COLO668 (cell line): ENCODE data around the gene SPOCK2.
"Not testable (repeated sequence)": the region's sequence is repeated elsewhere in the genome, so short reads cannot be mapped to it uniquely, and the experiment has no call there.

ENCODE experiments used
- DNase-seq: peaks from one replicate; lab custom pipeline; 2025; ENCODE audit not compliant: unreplicated experiment; lab: John Stamatoyannopoulos, UW

The SPOCK2 gene

GRCh38 chr10:72034761-72035160 is 53.6 kb downstream of the SPOCK2 start:
- no peak for DNase-seq

GRCh38 chr10:72034040-72034499 is 54.3 kb downstream of the SPOCK2 start:
- DNase-seq, result no peak

GRCh38 chr10:72032409-72033162 is 55.8 kb downstream of the SPOCK2 start:
- not testable (repeated sequence) for DNase-seq

- DNase-seq, result no peak
Observed at GRCh38 chr10:72031706-72032105, 56.6 kb downstream of the SPOCK2 start.

- no peak for DNase-seq
Observed at GRCh38 chr10:72030762-72031543, 57.4 kb downstream of the SPOCK2 start.

- no peak for DNase-seq
Observed at GRCh38 chr10:72029414-72029813, 58.9 kb downstream of the SPOCK2 start.

- no peak for DNase-seq
Observed at GRCh38 chr10:72027498-72027897, 60.9 kb downstream of the SPOCK2 start.

GRCh38 chr10:72026278-72027111 is 61.9 kb downstream of the SPOCK2 start:
- DNase-seq, result no peak

GRCh38 chr10:72025832-72026231 is 62.5 kb downstream of the SPOCK2 start:
- no peak for DNase-seq

GRCh38 chr10:72025400-72025799 is 63.0 kb downstream of the SPOCK2 start:
- DNase-seq, result no peak

GRCh38 chr10:72024596-72024995 is 63.8 kb downstream of the SPOCK2 start:
- DNase-seq, result no peak

- no peak for DNase-seq
Observed at GRCh38 chr10:72022228-72022627, 66.1 kb downstream of the SPOCK2 start.

GRCh38 chr10:72020914-72021809 is 67.2 kb downstream of the SPOCK2 start:
- DNase-seq, result no peak

GRCh38 chr10:72019085-72019876 is 69.1 kb downstream of the SPOCK2 start:
- no peak for DNase-seq

- no peak for DNase-seq
Observed at GRCh38 chr10:72016608-72017300, 71.6 kb downstream of the SPOCK2 start.

- DNase-seq, result no peak
Observed at GRCh38 chr10:72015841-72016240, 72.5 kb downstream of the SPOCK2 start.

GRCh38 chr10:72014785-72015480 is 73.4 kb downstream of the SPOCK2 start:
- no peak for DNase-seq

GRCh38 chr10:72014197-72014596 is 74.2 kb downstream of the SPOCK2 start:
- DNase-seq, result no peak
